ENCODE measurements around the gene PLD3. TPM values are rescaled to one million over a fixed set of nuclear protein-coding genes. Genes with fewer than 3 reads are reported as not detected.

PLD3 gene
- 100 to 1,000 TPM in 4 of 6 experiments, 10 to 100 TPM in 2; 84.7 to 197 (median 113) TPM for total RNA-seq
- long read RNA-seq, partial matches to known transcripts, result 4 of 22 reads
- long read RNA-seq, other reads (novel, unspliced or antisense), result 13 of 22 reads

DNA sequence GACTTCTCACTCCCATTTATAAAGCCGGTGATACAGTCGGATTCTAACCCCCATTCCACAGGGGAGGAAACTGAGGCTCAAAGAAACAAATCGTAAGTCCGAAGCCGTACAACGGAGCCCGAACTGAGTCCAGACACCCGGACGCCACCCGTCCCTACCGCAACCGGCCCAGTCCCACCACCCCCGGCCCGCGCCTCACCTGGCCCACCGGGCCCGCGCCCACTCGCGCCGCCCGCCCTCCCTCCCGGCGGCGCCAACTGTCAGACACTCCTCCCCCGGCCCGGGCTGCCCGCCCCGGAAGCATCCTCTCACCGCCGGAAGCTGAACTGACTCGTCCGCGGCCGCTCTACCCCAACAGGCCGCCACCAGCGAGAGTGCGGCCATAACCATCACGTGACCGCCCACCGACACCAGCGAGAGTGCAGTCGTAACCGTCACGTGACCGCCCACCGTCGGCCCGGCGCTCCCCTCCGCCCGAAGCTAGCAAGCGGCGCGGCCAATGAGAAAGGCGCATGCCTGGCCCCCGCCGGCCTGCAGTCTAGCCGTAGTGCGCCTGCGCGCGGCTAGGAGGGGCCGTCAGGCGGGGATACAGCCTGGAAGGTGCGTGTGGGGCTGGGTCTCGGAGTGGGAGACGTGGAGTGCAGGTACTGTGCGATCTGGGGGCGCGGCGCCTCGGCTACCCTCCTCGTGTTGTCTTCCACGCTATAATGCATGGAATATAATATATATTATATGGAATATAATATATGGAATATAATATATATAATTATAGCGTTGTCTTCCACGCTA is at the start of gene PLD3, which contains the start of gene C19orf47:
Gene PLD3 (plus strand): TSS at position 571 of the 789 bp plus-strand sequence. CDS start 17,789 bp downstream, outside the sequence.
Gene C19orf47 (minus strand): TSS at position 273 of the 789 bp plus-strand sequence. CDS start 6,540 bp downstream, outside the sequence.
- Histone ChIP-seq H3K27ac (peak within 1 kb of the TSS; percentile 37 to 71 (median 69)), H3K4me3 (peak within 1 kb of the TSS; percentile 68 to 93 (median 91)), H3K4me1 (peaks cover 0 to 16% (median 6%) of the 10 kb centered on the region in 4 donors), H3K27me3 (no peaks in the 10 kb centered on the region), H3K36me3 (no peaks in the 10 kb centered on the region), H3K9me3 (no peaks in the 10 kb centered on the region)
- TF ChIP-seq, protein P1, sequence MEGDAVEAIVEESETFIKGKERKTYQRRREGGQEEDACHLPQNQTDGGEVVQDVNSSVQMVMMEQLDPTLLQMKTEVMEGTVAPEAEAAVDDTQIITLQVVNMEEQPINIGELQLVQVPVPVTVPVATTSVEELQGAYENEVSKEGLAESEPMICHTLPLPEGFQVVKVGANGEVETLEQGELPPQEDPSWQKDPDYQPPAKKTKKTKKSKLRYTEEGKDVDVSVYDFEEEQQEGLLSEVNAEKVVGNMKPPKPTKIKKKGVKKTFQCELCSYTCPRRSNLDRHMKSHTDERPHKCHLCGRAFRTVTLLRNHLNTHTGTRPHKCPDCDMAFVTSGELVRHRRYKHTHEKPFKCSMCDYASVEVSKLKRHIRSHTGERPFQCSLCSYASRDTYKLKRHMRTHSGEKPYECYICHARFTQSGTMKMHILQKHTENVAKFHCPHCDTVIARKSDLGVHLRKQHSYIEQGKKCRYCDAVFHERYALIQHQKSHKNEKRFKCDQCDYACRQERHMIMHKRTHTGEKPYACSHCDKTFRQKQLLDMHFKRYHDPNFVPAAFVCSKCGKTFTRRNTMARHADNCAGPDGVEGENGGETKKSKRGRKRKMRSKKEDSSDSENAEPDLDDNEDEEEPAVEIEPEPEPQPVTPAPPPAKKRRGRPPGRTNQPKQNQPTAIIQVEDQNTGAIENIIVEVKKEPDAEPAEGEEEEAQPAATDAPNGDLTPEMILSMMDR (IDR thresholded peaks at IDR 0.05), result no peak
- TF ChIP-seq POLR2A (IDR thresholded peaks at IDR 0.05), result peak; percentile 71
- intact Hi-C loops (cut with DNase I), result no loop called here
- DNase-seq, result peak; percentile 100
- 0% methylated on average over 48 of the region's 77 CpGs for WGBS (ENCODE audit: insufficient coverage, low coverage, low lambda C conversion rate, missing lambda C conversion rate)
- ATAC-seq, result peak; percentile 97 to 99 (median 98)

DNA sequence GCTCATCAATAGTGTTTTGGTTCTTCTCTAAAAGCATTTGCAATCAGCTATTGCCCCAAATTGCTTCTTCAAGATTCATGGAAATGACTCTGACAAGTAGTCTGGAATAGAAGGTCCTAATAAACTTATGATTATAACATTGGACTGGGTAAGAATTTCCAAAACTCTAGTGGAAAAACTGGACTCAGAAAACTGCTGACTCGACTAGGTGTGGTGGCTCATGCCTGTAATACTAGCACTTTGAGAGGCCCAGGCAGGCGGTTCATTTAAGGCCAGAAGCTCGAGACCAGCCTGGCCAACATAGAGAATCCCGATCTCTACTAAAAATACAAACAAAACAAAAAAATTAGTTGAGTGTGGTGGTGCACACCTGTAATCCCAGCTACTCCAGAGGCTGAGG is 47.8 kb upstream of the PLD3 start:
- no peak overlapping the region for H3K4me3 ChIP-seq
- H3K4me1 ChIP-seq, result no peaks in the 10 kb centered on the region
- no peaks in the 10 kb centered on the region for H3K9me3 ChIP-seq
- H3K27ac ChIP-seq, result no peak overlapping the region
- ATAC-seq (no peak), DNase-seq (peak in 1 of 3 donors; percentile 11)
- WGBS (ENCODE audit: insufficient coverage, low coverage, low lambda C conversion rate, missing lambda C conversion rate), result 79% methylated on average over 2 of the region's 4 CpGs
- no peak for TF ChIP-seq POLR2A (IDR thresholded peaks at IDR 0.05)
- TF ChIP-seq, protein P1 (IDR thresholded peaks at IDR 0.05), result no peak
- no peaks in the 10 kb centered on the region for H3K36me3 ChIP-seq
- intact Hi-C loops (cut with DNase I), result no loop called here
- no peaks in the 10 kb centered on the region for H3K27me3 ChIP-seq

DNA sequence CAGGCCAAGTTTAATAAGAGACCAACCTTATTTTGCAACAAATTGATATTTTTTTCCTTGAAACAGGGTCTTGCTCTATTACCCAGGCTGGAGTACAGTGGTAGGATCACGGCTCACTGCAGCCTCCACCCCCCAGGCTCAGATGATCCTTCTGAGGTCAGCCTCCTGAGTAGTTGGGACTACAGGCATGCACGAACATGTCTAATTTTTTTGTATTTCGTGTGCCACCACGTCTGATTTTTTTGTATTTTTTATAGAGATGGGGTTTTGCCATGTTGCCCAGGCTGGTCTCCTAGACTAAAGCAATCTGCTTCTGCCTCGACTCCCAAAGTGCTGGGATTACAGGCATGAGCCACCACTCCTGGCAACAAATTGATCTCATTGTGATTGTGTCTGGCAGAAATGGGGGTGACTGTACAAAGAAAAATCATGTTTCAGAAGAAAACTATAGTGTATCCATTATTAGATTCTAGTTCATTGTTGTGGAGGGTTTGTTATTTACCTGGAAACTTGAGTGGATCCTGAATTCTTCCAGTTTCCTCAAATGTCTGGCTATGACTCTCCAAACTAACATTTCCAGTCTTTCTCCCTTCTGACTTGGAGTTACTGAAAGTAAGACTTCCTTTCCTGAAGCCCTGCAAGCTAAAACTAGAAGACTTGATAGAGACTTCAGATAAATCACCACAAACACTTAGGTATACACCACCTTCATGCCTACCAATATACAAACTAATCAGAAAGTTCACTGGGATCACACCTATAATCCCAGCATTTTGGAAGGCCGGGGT is 46.1 kb upstream of the PLD3 start:
- H3K9me3 ChIP-seq, result no peaks in the 10 kb centered on the region
- 71% methylated on average over 6 of the region's 6 CpGs for WGBS (ENCODE audit: insufficient coverage, low coverage, low lambda C conversion rate, missing lambda C conversion rate)
- no peaks in the 10 kb centered on the region for H3K4me1 ChIP-seq
- no peak overlapping the region for H3K4me3 ChIP-seq
- H3K27ac ChIP-seq, result no peak overlapping the region
- no peaks in the 10 kb centered on the region for H3K27me3 ChIP-seq
- TF ChIP-seq, protein P1 (IDR thresholded peaks at IDR 0.05), result no peak
- TF ChIP-seq POLR2A (IDR thresholded peaks at IDR 0.05), result no peak
- intact Hi-C loops (cut with DNase I), result no loop called here
- no peak for ATAC-seq
- DNase-seq, result no peak
- H3K36me3 ChIP-seq, result no peaks in the 10 kb centered on the region

- no peaks in the 10 kb centered on the region for H3K36me3 ChIP-seq
- no peaks in the 10 kb centered on the region for H3K4me1 ChIP-seq
- TF ChIP-seq, protein P1 (IDR thresholded peaks at IDR 0.05), result no peak
- no peak for TF ChIP-seq POLR2A (IDR thresholded peaks at IDR 0.05)
- ATAC-seq (peak in 1 of 4 donors; percentile 37), DNase-seq (no peak)
- H3K27ac ChIP-seq, result no peak overlapping the region
- H3K27me3 ChIP-seq, result no peaks in the 10 kb centered on the region
- intact Hi-C loops (cut with DNase I), result no loop called here
- H3K4me3 ChIP-seq, result no peak overlapping the region
- WGBS (ENCODE audit: insufficient coverage, low coverage, low lambda C conversion rate, missing lambda C conversion rate), result 20% methylated on average over 1 of the region's 2 CpGs
- no peaks in the 10 kb centered on the region for H3K9me3 ChIP-seq
Measured at GRCh38 chr19:40303765-40304164, 44.7 kb upstream of the PLD3 start.

Measured in right lobe of liver (tissue), 6 donors.